Measurements from ENCODE around the gene IGSF9. TPM values are rescaled to one million over a fixed set of nuclear protein-coding genes. Genes with fewer than 3 reads are reported as not detected.
A peak's percentile ranks its signal among the peaks of the same experiment; 100 is the strongest.
"Not testable (repeated sequence)": the region's sequence is repeated elsewhere in the genome, so short reads cannot be mapped to it uniquely, and the experiment has no call there.

IGSF9 gene
- total RNA-seq, 1 donor from 2014 or later, result 2.0 TPM

DNA sequence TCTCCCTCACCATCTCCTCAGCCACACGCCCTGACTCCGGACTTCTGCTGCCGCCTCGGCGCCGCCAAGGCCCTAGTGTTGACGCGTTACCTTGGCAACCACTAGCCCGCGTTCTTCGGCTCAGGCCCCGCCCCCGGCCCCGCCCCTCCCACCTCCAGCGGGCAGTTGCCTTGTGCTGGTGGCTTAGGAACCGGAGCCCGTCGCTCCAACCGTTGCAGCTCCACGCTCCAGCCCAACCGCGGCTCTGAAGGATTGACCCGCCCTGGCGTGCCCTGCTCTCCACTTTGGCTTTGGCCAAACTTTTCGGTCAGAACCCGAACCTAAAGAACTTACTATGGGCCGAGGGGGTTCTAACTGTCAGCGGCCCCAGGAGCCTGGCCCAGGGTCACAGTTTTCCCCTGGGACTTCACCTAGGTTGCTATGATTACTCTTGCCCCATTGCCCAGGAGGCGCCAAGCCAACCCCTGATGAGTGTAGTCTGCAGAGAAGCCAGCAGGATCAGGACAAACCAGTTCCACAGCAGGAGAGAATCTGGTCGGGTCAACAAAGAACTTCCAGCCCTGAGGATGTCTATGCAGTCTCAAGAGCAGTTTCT is 45.2 kb downstream of the IGSF9 start, which contains the start of gene CFAP45:
TSS of gene CFAP45 (minus strand) at position 80 of the 595 bp plus-strand sequence. CDS start at position 13, 67 bp downstream.
- peak within 1 kb of the TSS; percentile 86 for H3K27ac ChIP-seq
- H3K27me3 ChIP-seq (ENCODE audit: low read depth), result no peaks in the 10 kb centered on the region
- H3K9me3 ChIP-seq, result no peaks in the 10 kb centered on the region
- ATAC-seq (peak; percentile 95), DNase-seq (peak; percentile 93)
- peak within 1 kb of the TSS; percentile 17 for H3K4me3 ChIP-seq
- no peaks in the 10 kb centered on the region for H3K36me3 ChIP-seq
- TF ChIP-seq CTCF (IDR thresholded peaks at IDR 0.05), result no peak
- intact Hi-C loops (cut with DNase I), result no loop called here
- H3K4me1 ChIP-seq, result peaks cover 52% of the 10 kb centered on the region

DNA sequence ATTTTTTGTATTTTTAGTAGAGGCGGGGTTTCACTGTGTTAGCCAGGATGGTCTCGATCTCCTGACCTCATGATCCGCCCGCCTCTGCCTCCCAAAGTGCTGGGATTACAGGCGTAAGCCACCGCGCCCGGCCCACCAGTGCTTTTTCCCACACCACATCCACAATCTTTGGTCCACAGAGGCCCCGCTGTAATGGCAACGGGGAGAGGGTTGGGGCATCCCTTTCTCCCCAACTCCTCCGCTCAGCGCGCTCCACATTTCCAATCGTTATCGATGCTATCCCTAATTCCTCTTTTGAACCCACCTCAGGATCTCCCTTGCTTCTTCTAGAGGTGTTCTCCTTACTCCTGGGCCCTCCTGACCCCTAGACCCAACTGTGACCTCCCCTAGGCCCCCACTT is 45.8 kb downstream of the IGSF9 start:
- H3K27me3 ChIP-seq (ENCODE audit: low read depth); H3K9me3 ChIP-seq; ATAC-seq; DNase-seq; H3K36me3 ChIP-seq; intact Hi-C loops (cut with DNase I): not testable (repeated sequence)
- peak overlapping the region; percentile 86 for H3K27ac ChIP-seq
- H3K4me3 ChIP-seq, result peak overlapping the region; percentile 17
- peaks cover 53% of the 10 kb centered on the region for H3K4me1 ChIP-seq

DNA sequence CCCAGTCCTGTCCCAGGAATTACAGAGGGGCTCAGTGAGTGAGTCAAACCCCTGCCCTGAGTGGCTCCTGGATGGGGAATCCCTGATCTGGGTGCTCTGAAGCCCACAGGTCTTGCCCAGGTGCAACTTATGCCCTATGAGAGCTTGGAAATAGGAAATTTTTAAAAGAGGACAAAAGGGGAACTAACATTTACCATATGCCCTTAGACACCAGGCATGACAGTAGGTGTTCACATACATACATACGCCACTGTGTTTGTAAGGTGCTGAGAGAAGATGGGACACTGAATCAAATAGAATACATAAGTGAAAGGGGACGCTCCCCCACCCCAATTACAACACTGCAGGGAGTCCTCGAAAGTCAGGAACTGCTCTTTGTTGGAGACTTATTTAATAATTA is 46.9 kb downstream of the IGSF9 start:
- Histone ChIP-seq H3K36me3 (no peaks in the 10 kb centered on the region), H3K27ac (peak overlapping the region; percentile 28), H3K27me3 (ENCODE audit: low read depth) (no peaks in the 10 kb centered on the region), H3K4me3 (no peak overlapping the region), H3K9me3 (no peaks in the 10 kb centered on the region), H3K4me1 (peaks cover 53% of the 10 kb centered on the region)
- ATAC-seq (no peak), DNase-seq (no peak)
- no peak for TF ChIP-seq CTCF (IDR thresholded peaks at IDR 0.05)
- intact Hi-C loops (cut with DNase I), result no loop called here

GRCh38 chr1:159897962-159898361 is 47.5 kb downstream of the IGSF9 start:
- ATAC-seq (no peak), DNase-seq (no peak)
- H3K4me1 ChIP-seq, result peaks cover 53% of the 10 kb centered on the region
- H3K27ac ChIP-seq, result peak overlapping the region; percentile 28
- no peaks in the 10 kb centered on the region for H3K27me3 ChIP-seq (ENCODE audit: low read depth)
- intact Hi-C loops (cut with DNase I), result no loop called here
- no peak for TF ChIP-seq CTCF (IDR thresholded peaks at IDR 0.05)
- no peaks in the 10 kb centered on the region for H3K9me3 ChIP-seq
- H3K36me3 ChIP-seq, result no peaks in the 10 kb centered on the region
- no peak overlapping the region for H3K4me3 ChIP-seq

- intact Hi-C loops (cut with DNase I), result no loop called here
- H3K4me3 ChIP-seq, result no peak overlapping the region
- no peak for ATAC-seq
- H3K27me3 ChIP-seq (ENCODE audit: low read depth), result no peaks in the 10 kb centered on the region
- H3K27ac ChIP-seq, result peak overlapping the region; percentile 26
- no peak for DNase-seq
- no peak for TF ChIP-seq CTCF (IDR thresholded peaks at IDR 0.05)
- no peaks in the 10 kb centered on the region for H3K9me3 ChIP-seq
- H3K4me1 ChIP-seq, result peaks cover 54% of the 10 kb centered on the region
- no peaks in the 10 kb centered on the region for H3K36me3 ChIP-seq
Measured at GRCh38 chr1:159896546-159896930, 48.9 kb downstream of the IGSF9 start.

- TF ChIP-seq CTCF (IDR thresholded peaks at IDR 0.05), result no peak
- peak overlapping the region; percentile 26 for H3K27ac ChIP-seq
- H3K36me3 ChIP-seq, result no peaks in the 10 kb centered on the region
- ATAC-seq (peak; percentile 5 to 16), DNase-seq (no peak)
- intact Hi-C loops (cut with DNase I), result no loop called here
- no peak overlapping the region for H3K4me3 ChIP-seq
- no peaks in the 10 kb centered on the region for H3K9me3 ChIP-seq
- H3K4me1 ChIP-seq, result peaks cover 55% of the 10 kb centered on the region
- H3K27me3 ChIP-seq (ENCODE audit: low read depth), result no peaks in the 10 kb centered on the region
Measured at GRCh38 chr1:159895836-159896545, 49.4 kb downstream of the IGSF9 start.

Data from lower lobe of right lung (tissue), 2 donors.